Measurements from ENCODE around the gene RGS8.

GRCh38 chr1:182656842-182657397 lies 27.5 kb downstream of the RGS8 start:
- TF ChIP-seq CTCF (IDR thresholded peaks at IDR 0.05) (no peak), POLR2A (IDR thresholded peaks at IDR 0.05) (no peak)
